Activated T-helper 1 cell treated with anti-CD3 and anti-CD28 coated beads, Interleukin-2, amount 50 U/mL, for 16 hours (primary cell): ENCODE data around the gene PPIA.

Experiments
- DNase-seq, 2 donors: peaks; one replicate each; pipeline ENCODE4 v3.0.0-alpha.2; 2020; ENCODE audit warnings: low read depth in 1 of 2, low spot score in 1 of 2

Gene PPIA

GRCh38 chr7:44796504-44797328, at the start of gene PPIA:
Gene PPIA, plus strand, starts transcription at chr7:44796681. Its CDS starts 44 bp downstream, at chr7:44796725.
- peak; percentile 97 to 98 for DNase-seq

- DNase-seq, result peak; percentile 85 to 90
Observed at GRCh38 chr7:44748045-44748947, 48.2 kb upstream of the PPIA start, which contains the start of gene ZMIZ2. Gene ZMIZ2, plus strand, starts transcription at chr7:44748847. Its CDS starts 7,403 bp downstream, at chr7:44756250.

GRCh38 chr7:44748948-44749731, 47.3 kb upstream of the PPIA start:
- no peak for DNase-seq

GRCh38 chr7:44749992-44750391, 46.5 kb upstream of the PPIA start:
- DNase-seq, result no peak

GRCh38 chr7:44750424-44750823, 46.1 kb upstream of the PPIA start:
- no peak for DNase-seq

- DNase-seq, result peak in 1 of 2 donors; percentile 42
Observed at GRCh38 chr7:44750921-44751571, 45.4 kb upstream of the PPIA start.

- DNase-seq, result no peak
Observed at GRCh38 chr7:44752822-44753221, 43.7 kb upstream of the PPIA start.

GRCh38 chr7:44754802-44755697, 41.4 kb upstream of the PPIA start:
- DNase-seq, result no peak

GRCh38 chr7:44755698-44756627, 40.5 kb upstream of the PPIA start:
- DNase-seq, result no peak

GRCh38 chr7:44756904-44757303, 39.6 kb upstream of the PPIA start:
- no peak for DNase-seq

- no peak for DNase-seq
Observed at GRCh38 chr7:44757311-44757710, 39.2 kb upstream of the PPIA start.

- no peak for DNase-seq
Observed at GRCh38 chr7:44757739-44758138, 38.7 kb upstream of the PPIA start.

- DNase-seq, result no peak
Observed at GRCh38 chr7:44759246-44759645, 37.2 kb upstream of the PPIA start.

GRCh38 chr7:44760034-44760580, 36.4 kb upstream of the PPIA start:
- DNase-seq, result no peak

GRCh38 chr7:44761207-44762161, 35.0 kb upstream of the PPIA start:
- DNase-seq, result no peak

- no peak for DNase-seq
Observed at GRCh38 chr7:44762300-44762699, 34.2 kb upstream of the PPIA start.
